WERI-Rb-1 (cell line): ENCODE results near the gene HMCN1.

Experiments used
- DNase-seq: peaks from one replicate; pipeline ENCODE4 v3.0.0-alpha.2; 2020
- H3K27ac ChIP-seq: fragments of 250-450 bp; sonication (Bioruptor Pico); 2 replicates; pipeline ENCODE4 v1.5.1; 2020; ENCODE audit warnings: mild to moderate bottlenecking, moderate library complexity
- H3K27me3 ChIP-seq: fragments of 250-450 bp; sonication (Bioruptor Pico); 2 replicates; pipeline ENCODE4 v1.5.1; 2021; ENCODE audit warnings: mild to moderate bottlenecking, low read depth, moderate library complexity; ENCODE audit not compliant: insufficient read depth, severe bottlenecking
- H3K36me3 ChIP-seq: fragments of 250-450 bp; sonication (Bioruptor Pico); 2 replicates; pipeline ENCODE4 v1.5.1; 2020; ENCODE audit warnings: mild to moderate bottlenecking, moderate library complexity
- H3K4me3 ChIP-seq: 2 replicates; pipeline ENCODE4 v1.5.1; 2011; ENCODE audit warnings: low read depth, mild to moderate bottlenecking, control low read depth, low read length
- H3K9me3 ChIP-seq: fragments of 250-450 bp; sonication (Bioruptor Pico); 2 replicates; pipeline ENCODE4 v1.5.1; 2021; ENCODE audit warnings: mild to moderate bottlenecking, moderate library complexity; ENCODE audit not compliant: severe bottlenecking
- TF ChIP-seq, protein P1 (sequence below): IDR thresholded peaks from 2 replicates; pipeline ENCODE4 v1.5.1; 2011; ENCODE audit warnings: low read depth, mild to moderate bottlenecking, control low read depth, inconsistent platforms, low read length

The HMCN1 gene

DNA sequence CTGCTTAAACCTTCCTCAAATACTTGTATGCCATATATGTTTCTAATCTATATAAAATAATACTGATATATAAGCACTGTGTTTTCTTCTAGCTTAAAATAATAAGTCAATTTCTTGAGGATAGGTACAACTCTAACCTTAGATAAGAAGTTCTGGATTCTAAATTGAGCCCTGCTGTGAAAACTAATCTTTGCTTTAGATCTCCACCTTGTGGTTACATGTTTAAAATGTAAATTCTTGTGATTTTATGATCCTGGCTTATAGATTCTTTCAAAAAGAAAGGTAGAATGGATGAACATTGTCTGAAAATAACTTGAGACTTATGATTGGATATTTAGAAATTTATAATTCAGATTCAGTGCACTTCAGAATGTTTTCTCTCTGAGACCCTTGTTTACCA lies 38.9 kb upstream of the HMCN1 start:
- no peak overlapping the region for H3K4me3 ChIP-seq

DNA sequence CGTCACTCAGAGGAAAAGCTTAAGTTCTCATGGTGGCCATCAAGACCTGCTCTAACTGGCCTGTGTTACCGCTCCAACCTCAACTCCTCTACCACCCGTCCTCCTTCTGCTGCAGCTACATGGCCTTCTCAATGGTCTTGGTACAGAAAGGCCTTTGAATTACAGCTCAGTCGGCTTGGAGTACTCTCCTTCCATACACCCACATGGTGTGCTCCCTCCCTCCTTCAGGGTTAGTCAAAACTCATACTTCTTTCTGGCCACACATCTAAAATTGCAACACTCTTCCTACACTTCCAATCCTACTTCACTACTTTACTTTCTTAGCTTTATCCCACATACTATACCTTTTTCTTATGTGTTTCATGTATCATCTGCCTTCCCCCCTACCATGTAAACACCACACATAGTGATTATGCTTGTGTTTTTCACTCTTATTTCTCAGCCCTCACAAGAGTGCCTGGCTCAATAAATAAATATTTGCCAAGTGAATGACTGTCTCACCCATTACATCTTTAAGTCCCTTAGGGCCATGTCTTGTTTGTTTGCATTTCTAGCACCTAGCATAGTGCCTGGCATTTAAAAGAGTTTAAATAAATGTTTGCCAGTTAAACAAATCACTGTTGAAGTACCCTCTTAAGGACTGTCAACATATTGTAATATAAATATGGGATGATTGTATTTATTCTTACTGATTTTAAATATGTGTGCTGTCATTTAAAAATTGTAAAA lies 37.6 kb upstream of the HMCN1 start:
- no peak overlapping the region for H3K4me3 ChIP-seq
- TF ChIP-seq, protein P1, sequence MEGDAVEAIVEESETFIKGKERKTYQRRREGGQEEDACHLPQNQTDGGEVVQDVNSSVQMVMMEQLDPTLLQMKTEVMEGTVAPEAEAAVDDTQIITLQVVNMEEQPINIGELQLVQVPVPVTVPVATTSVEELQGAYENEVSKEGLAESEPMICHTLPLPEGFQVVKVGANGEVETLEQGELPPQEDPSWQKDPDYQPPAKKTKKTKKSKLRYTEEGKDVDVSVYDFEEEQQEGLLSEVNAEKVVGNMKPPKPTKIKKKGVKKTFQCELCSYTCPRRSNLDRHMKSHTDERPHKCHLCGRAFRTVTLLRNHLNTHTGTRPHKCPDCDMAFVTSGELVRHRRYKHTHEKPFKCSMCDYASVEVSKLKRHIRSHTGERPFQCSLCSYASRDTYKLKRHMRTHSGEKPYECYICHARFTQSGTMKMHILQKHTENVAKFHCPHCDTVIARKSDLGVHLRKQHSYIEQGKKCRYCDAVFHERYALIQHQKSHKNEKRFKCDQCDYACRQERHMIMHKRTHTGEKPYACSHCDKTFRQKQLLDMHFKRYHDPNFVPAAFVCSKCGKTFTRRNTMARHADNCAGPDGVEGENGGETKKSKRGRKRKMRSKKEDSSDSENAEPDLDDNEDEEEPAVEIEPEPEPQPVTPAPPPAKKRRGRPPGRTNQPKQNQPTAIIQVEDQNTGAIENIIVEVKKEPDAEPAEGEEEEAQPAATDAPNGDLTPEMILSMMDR, result no peak
- peaks cover 2% of the 10 kb centered on the region for H3K27me3 ChIP-seq
- no peaks in the 10 kb centered on the region for H3K36me3 ChIP-seq
- H3K9me3 ChIP-seq, result no peaks in the 10 kb centered on the region
- H3K27ac ChIP-seq, result no peak overlapping the region
- DNase-seq, result no peak

More for the DNA sequence above, 38.9 kb upstream of the HMCN1 start:
- H3K27ac ChIP-seq, result no peak overlapping the region
- TF ChIP-seq, protein P1, result no peak
- no peak for DNase-seq
- peaks cover 2% of the 10 kb centered on the region for H3K27me3 ChIP-seq
- H3K9me3 ChIP-seq, result no peaks in the 10 kb centered on the region
- H3K36me3 ChIP-seq, result no peaks in the 10 kb centered on the region

DNA sequence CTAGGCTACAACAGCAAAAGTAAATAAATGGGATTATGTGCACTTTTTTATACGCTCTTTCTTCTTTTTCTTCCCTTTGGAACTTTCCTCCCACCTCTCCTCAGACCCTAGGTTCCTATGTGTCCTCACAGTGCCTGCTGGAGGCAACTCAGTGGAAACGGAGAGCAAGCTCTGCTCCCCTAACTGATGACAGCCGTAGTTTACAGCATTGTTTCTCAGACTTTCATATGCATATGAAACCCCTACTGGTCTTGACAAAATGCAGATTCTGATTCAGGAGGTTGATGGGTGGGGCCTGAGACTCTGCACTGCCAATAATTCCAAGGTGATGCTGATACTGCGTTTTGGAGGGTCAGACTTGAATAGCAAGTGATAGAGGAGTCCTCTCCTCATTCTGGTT lies 34.3 kb upstream of the HMCN1 start:
- Histone ChIP-seq H3K27me3 (peaks cover 2% of the 10 kb centered on the region), H3K4me3 (no peak overlapping the region), H3K36me3 (no peaks in the 10 kb centered on the region), H3K27ac (no peak overlapping the region), H3K9me3 (no peaks in the 10 kb centered on the region)
- TF ChIP-seq, protein P1, result no peak
- no peak for DNase-seq

- H3K27me3 ChIP-seq, result peaks cover 2% of the 10 kb centered on the region
- no peak for DNase-seq
- H3K36me3 ChIP-seq, result no peaks in the 10 kb centered on the region
- TF ChIP-seq, protein P1, result no peak
- H3K9me3 ChIP-seq, result no peaks in the 10 kb centered on the region
- H3K27ac ChIP-seq, result no peak overlapping the region
- no peak overlapping the region for H3K4me3 ChIP-seq
Observed at GRCh38 chr1:185701650-185702049, 32.5 kb upstream of the HMCN1 start.

DNA sequence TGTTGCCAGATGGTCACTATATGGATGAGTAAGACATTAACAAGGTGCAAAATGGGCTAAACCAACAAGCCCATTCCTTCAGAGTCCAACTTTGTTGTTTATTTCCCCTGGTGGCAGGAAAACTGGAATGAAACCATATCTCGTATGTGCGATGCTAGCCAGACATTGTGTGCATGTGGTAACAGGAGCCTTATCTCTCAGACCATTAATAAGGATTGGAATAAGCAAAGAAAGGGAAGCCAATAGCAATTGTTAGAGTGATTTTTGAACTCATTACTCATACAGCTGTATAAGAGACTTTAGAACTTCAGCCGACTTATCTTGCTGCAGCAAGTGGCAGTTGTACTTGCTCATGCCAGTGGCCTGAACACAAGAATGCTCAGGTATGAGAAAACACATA lies 30.0 kb upstream of the HMCN1 start:
- peaks cover 10% of the 10 kb centered on the region for H3K9me3 ChIP-seq

More for the DNA sequence above, 30.0 kb upstream of the HMCN1 start:
- Histone ChIP-seq H3K27ac (no peak overlapping the region), H3K4me3 (no peak overlapping the region), H3K27me3 (peaks cover 2% of the 10 kb centered on the region), H3K36me3 (no peaks in the 10 kb centered on the region)
- TF ChIP-seq, protein P1, result no peak
- no peak for DNase-seq
